Ovary (tissue), 9 donors: Measurements from ENCODE around the gene TPD52L2. TPM values are rescaled to one million over a fixed set of nuclear protein-coding genes. Genes with fewer than 3 reads are reported as not detected.

ENCODE experiments used
- DNase-seq, 5 donors: peaks; one replicate each; pipeline ENCODE4 v3.0.0-alpha.2; 2019 to 2020
- H3K27ac ChIP-seq, 2 donors: fragments of 200-600 bp; one replicate each; pipeline versions ENCODE4 v1.5.1 to v1.8.0; 2019 to 2022
- H3K27me3 ChIP-seq: fragments of 200-600 bp; one replicate; pipeline ENCODE4 v1.8.0; 2022
- H3K36me3 ChIP-seq: fragments of 200-600 bp; sonication (generic); one replicate; pipeline ENCODE4 v1.5.1; 2019
- H3K4me1 ChIP-seq: one replicate; pipeline ENCODE4 v1.8.1; 2013; ENCODE audit warnings: mild to moderate bottlenecking, moderate library complexity; ENCODE audit not compliant: insufficient read depth
- H3K4me3 ChIP-seq: fragments of 200-600 bp; sonication (generic); one replicate; pipeline ENCODE4 v1.5.1; 2017
- H3K9me3 ChIP-seq, 2 donors: fragments of 200-600 bp in 1 of 2; sonication (generic) in 1 of 2; one replicate each; pipeline versions ENCODE4 v1.5.1 to v1.8.1; 2013 to 2019; ENCODE audit warnings: mild to moderate bottlenecking in 1 of 2, moderate library complexity in 1 of 2
- EP300 ChIP-seq: sonication (generic); formaldehyde crosslinking; IDR thresholded peaks from one replicate; pipeline ENCODE4 v1.6.1; 2017; ENCODE audit warnings: antibody characterized with exemption
- POLR2A ChIP-seq: fragments of 450-650 bp; IDR thresholded peaks from one replicate; pipeline ENCODE4 v1.6.1; 2017; ENCODE audit warnings: antibody characterized with exemption, mild to moderate bottlenecking, moderate library complexity
- WGBS, 3 donors: extraction: QIAGEN DNeasy Blood & Tissue Kit in 1 of 3; methylation state at CpG; one replicate each; pipeline versions ENCODE4 v1.1.5 to v1.1.7; 2013 to 2017; 5-methylcytosine and 5-hydroxymethylcytosine counted together
- intact Hi-C, 4 donors: fragments of 100-400 bp; cut with DNase I; formaldehyde crosslinking; loops; one replicate each; pipeline versions ENCODE4 v1.11.0 to v1.15.1; 2022 to 2023
- polyA plus RNA-seq, 2 donors: library from polyadenylated mRNA; stranded (reverse); fragments of 200-250 nt in 1 of 2; fragments of 350-450 nt in 1 of 2; fragmentation: Illumina TruSeq in 1 of 2; extraction: RNeasy Lipid Tissue Mini Kit (QIAGEN cat#74804) in 1 of 2; gene quantifications; one replicate each; pipeline ENCODE4 v1.2.3, GENCODE V29; 2013 to 2014
- total RNA-seq, 7 donors: library from RNA; depleted of rRNA in 2 of 7; stranded (reverse); fragments of >200 nt in 2 of 7; fragmentation: NEBNext Ultra II Directional in 3 of 7; extraction: Animal tissue kit (Norgen Biotek cat#: 25700) in 3 of 7; gene quantifications; one replicate each; pipeline versions ENCODE4 v1.1.0 to v1.2.4, GENCODE V29; 2016 to 2023
- TF ChIP-seq, protein P1 (sequence below), 3 donors: fragments of 450-650 bp in 2 of 3; fragments of 200-600 bp in 1 of 3; IDR thresholded peaks; one replicate each; pipeline versions ENCODE4 v1.5.1 to v1.8.0; 2016 to 2022; ENCODE audit warnings: antibody characterized with exemption in 3 of 3, mild to moderate bottlenecking in 1 of 3
- donor health status: DM: no; HTN: no; CAD: no; lungs with moderate emphysema.
- donor health status: DM: no; HTN: no; CAD: no.
- donor health status: Bipolar disorder and iron deficiency.
- donor health status: DM: yes; HTN: yes; CAD: no.
- donor health status: DM: no; HTN: no; CAD: no.
- donor health status: DM: yes; HTN: yes; CAD: no.

The TPD52L2 gene
- total and polyA plus RNA-seq, 9 donors = 51.5 to 78.9 (median 70.4) TPM

DNA sequence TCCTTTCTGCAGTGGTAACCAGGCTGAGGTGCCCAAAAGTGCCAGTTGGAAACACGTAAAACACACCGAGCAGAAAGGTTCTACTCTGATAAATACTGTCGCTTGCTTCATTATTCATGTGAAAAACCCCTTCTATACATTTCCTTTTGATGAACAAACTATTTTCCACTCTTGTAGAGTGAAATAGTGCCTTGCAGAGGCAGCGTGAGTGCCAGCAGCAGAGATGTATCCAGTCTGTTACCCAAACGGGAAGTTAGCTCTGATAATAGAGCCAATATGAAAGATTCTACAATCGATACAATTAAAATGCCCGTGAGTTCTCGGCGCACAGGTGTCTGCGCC, 35.5 kb upstream of the TPD52L2 start:
- WGBS, 3 donors = 12 to 22% (median 16%) methylated on average over 10 of the region's 10 CpGs
- Histone ChIP-seq H3K27ac (no peak overlapping the region), H3K4me1 (peaks cover 32% of the 10 kb centered on the region), H3K9me3 (no peaks in the 10 kb centered on the region), H3K27me3 (no peaks in the 10 kb centered on the region), H3K4me3 (peak overlapping the region; percentile 61), H3K36me3 (no peaks in the 10 kb centered on the region)
- intact Hi-C loops = loop anchor here in 2 of 4 donors (2.0 to 5.0 kb wide), 2 partner anchors 27 to 33 kb away; partner anchors contain the start of gene ABHD16B (in 1 of the 2)
- DNase-seq = no peak
- no peak for TF ChIP-seq POLR2A
- no peak for TF ChIP-seq EP300
- TF ChIP-seq, protein P1, sequence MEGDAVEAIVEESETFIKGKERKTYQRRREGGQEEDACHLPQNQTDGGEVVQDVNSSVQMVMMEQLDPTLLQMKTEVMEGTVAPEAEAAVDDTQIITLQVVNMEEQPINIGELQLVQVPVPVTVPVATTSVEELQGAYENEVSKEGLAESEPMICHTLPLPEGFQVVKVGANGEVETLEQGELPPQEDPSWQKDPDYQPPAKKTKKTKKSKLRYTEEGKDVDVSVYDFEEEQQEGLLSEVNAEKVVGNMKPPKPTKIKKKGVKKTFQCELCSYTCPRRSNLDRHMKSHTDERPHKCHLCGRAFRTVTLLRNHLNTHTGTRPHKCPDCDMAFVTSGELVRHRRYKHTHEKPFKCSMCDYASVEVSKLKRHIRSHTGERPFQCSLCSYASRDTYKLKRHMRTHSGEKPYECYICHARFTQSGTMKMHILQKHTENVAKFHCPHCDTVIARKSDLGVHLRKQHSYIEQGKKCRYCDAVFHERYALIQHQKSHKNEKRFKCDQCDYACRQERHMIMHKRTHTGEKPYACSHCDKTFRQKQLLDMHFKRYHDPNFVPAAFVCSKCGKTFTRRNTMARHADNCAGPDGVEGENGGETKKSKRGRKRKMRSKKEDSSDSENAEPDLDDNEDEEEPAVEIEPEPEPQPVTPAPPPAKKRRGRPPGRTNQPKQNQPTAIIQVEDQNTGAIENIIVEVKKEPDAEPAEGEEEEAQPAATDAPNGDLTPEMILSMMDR (IDR thresholded peaks at IDR 0.05) = no peak

DNA sequence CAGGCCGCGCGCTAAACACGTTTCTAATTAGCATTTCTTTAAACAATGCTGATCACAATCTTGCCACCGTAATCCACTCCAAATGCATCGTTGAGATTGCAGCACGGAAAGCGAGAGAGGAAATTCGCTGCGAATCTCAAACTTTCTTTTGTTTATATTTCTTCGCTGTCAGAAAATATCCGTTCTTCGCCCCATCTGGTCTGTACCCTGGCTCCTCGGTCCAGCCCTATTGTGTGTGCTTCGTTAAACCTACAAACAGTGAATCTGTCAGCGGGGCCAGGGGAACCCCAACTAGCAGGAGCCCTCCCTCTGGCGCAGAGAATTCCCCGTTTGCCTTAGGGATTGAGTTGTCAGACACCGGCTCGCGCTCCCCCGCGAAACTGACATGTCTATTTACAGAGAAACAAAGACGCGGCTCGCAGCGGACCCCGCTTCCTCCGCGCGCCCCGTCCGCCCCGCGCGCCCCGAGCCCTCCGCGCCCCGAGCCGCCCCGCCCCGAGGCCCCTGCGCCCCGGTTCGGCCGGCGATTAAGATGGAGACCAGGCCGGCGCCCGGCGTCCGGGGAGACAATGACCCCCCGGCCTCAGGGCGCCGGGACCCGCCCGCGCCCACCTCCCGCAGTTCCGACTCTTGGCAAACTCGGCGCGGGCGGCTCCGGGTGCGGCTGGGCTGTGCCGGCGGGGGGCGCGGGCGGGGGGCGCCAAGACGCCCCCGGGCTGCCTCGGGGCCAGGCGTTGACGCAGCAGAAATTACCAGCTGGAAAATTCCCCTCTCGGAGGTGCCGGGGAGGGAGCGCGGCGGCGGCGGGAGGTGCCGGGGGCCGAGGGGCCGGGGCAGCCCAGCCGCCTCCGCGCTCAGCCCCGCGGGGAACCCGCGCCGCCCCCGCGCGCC, 34.9 kb upstream of the TPD52L2 start:
- DNase-seq = peak in 4 of 5 donors; percentile 36 to 69 (median 62)
- Histone ChIP-seq H3K27ac (peak overlapping the region; percentile 66 to 90), H3K27me3 (no peaks in the 10 kb centered on the region), H3K4me3 (peak overlapping the region; percentile 61), H3K9me3 (no peaks in the 10 kb centered on the region), H3K4me1 (peaks cover 37% of the 10 kb centered on the region), H3K36me3 (no peaks in the 10 kb centered on the region)
- WGBS, 3 donors = 1% methylated on average over 30 to 99 of the region's 99 CpGs
- TF ChIP-seq POLR2A (no peak), EP300 (no peak)
- TF ChIP-seq, protein P1 (IDR thresholded peaks at IDR 0.05) = no peak
- intact Hi-C loops = loop anchor here in 2 of 4 donors (2.0 to 5.0 kb wide), 2 partner anchors 27 to 32 kb away; partner anchors contain the start of gene ABHD16B (in 1 of the 2)

DNA sequence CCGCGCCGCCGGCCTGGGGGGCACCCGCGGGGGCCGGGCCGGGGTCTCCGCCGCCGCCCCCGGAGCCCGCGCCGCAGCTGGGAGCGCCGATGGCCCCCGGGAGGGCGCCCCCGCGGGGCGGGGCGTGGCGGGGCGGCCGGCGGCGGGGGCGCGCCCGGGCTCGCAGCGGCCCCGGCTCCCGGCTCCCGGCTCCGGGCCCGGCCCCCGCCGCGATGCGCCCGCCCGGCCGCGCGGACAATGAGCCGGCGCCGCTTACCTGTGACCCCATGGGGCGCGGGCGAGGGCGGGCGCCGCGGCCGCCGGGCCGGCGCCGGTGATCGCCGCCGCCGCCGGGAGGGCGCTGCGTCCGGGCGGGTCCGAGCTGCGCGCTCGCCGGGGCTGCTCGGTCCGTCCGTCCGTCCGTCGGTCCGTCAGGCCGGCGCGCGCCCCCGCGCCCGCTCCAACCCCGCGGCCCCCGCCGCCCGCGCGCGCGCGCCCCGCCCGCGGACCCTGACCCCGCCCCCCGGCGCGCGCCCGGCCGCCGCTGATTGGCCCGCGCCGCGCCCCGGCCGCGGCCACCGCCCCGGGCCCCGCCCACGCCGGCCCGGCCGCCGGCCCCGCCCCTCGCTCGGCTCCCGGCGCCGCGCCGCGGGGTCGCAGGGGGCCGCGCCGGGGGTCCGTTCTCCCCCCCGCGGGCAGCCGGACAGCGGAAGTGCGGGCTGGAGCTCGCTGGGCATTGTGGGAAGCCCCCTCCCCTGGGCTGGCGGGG, 34.1 kb upstream of the TPD52L2 start, which contains the start of gene ZBTB46:
Gene ZBTB46 (minus strand): TSS at position 424 of the 748 bp plus-strand sequence. CDS start 40,507 bp downstream, outside the sequence.
- DNase-seq = peak; percentile 53 to 83 (median 74)
- Histone ChIP-seq H3K9me3 (no peaks in the 10 kb centered on the region), H3K4me1 (peaks cover 36% of the 10 kb centered on the region), H3K27me3 (no peaks in the 10 kb centered on the region), H3K36me3 (no peaks in the 10 kb centered on the region), H3K27ac (peak within 1 kb of the TSS; percentile 90 to 91), H3K4me3 (peak within 1 kb of the TSS; percentile 64)
- intact Hi-C loops = no loop called here
- TF ChIP-seq EP300 (no peak), POLR2A (no peak)
- TF ChIP-seq, protein P1 (IDR thresholded peaks at IDR 0.05) = no peak
- 0 to 1% methylated on average over 16 to 146 of the region's 147 CpGs; no CpG with 5 or more reads in 1 of the 3 donors for WGBS, 3 donors

DNA sequence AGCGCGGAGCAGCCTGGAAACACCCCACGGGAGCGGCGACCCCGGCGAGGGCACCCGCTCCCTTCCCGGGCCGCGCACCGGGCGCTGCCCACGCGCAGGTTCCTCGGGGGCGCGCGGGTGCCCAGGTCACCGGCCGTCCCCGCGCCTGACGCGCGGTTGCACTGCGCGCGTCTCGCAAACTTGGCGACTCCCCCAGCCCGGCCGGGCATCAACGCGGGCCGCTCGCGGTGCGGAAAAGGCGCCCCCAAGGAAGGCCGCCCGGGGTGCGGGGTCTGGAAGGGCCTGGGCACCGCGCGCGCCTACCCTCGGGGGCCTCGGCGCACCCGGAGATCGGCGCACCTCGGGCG, 33.5 kb upstream of the TPD52L2 start:
- H3K27ac ChIP-seq = peak overlapping the region; percentile 76 to 91

More for the DNA sequence above, 33.5 kb upstream of the TPD52L2 start:
- DNase-seq = peak in 4 of 5 donors; percentile 43 to 71 (median 64)
- 1% methylated on average over 21 to 55 of the region's 55 CpGs; no CpG with 5 or more reads in 1 of the 3 donors for WGBS, 3 donors
- Histone ChIP-seq H3K27me3 (no peaks in the 10 kb centered on the region), H3K36me3 (no peaks in the 10 kb centered on the region), H3K4me3 (peak overlapping the region; percentile 64), H3K4me1 (peaks cover 34% of the 10 kb centered on the region), H3K9me3 (no peaks in the 10 kb centered on the region)
- TF ChIP-seq EP300 (no peak), POLR2A (no peak)
- TF ChIP-seq, protein P1 (IDR thresholded peaks at IDR 0.05) = peak in 1 of 3 donors; percentile 12
- intact Hi-C loops = no loop called here
